Measurements from ENCODE around the gene ARPC5L.

Gene ARPC5L

GRCh38 chr9:124868511-124869465, 6.9 kb downstream of the ARPC5L start:
- no peak for FAIRE-seq

GRCh38 chr9:124869466-124869985, 7.6 kb downstream of the ARPC5L start:
- no peak for FAIRE-seq

- FAIRE-seq, result no peak
These were observed 8.1 kb downstream of the ARPC5L start for GRCh38 chr9:124869986-124870560.

- no peak for FAIRE-seq
These were observed 8.8 kb downstream of the ARPC5L start for GRCh38 chr9:124870723-124871122.

GRCh38 chr9:124871156-124871561, 9.2 kb downstream of the ARPC5L start:
- no peak for FAIRE-seq

- FAIRE-seq, result no peak
These were observed 11.7 kb downstream of the ARPC5L start for GRCh38 chr9:124873664-124874063.

GRCh38 chr9:124875501-124875900, 13.6 kb downstream of the ARPC5L start:
- FAIRE-seq, result no peak

- no peak for FAIRE-seq
These were observed 15.3 kb downstream of the ARPC5L start for GRCh38 chr9:124877021-124877782.

GRCh38 chr9:124878021-124878420, 16.1 kb downstream of the ARPC5L start:
- FAIRE-seq, result no peak

- no peak for FAIRE-seq
These were observed 16.6 kb downstream of the ARPC5L start for GRCh38 chr9:124878518-124878917.

- no peak for FAIRE-seq
These were observed 17.3 kb downstream of the ARPC5L start for GRCh38 chr9:124879226-124879625.

- no peak for FAIRE-seq
These were observed 18.6 kb downstream of the ARPC5L start for GRCh38 chr9:124880501-124880900.

GRCh38 chr9:124881138-124881743, 19.3 kb downstream of the ARPC5L start:
- no peak for FAIRE-seq

- FAIRE-seq, result no peak
These were observed 20.3 kb downstream of the ARPC5L start for GRCh38 chr9:124882231-124882630.

- FAIRE-seq, result no peak
These were observed 22.4 kb downstream of the ARPC5L start for GRCh38 chr9:124884376-124884775.

GRCh38 chr9:124885551-124885950, 23.6 kb downstream of the ARPC5L start:
- no peak for FAIRE-seq

- FAIRE-seq, result no peak
These were observed 24.5 kb downstream of the ARPC5L start for GRCh38 chr9:124886461-124886860.

GRCh38 chr9:124886866-124887492, 25.0 kb downstream of the ARPC5L start:
- no peak for FAIRE-seq

GRCh38 chr9:124887832-124888231, 25.9 kb downstream of the ARPC5L start:
- no peak for FAIRE-seq

GRCh38 chr9:124889006-124889405, 27.1 kb downstream of the ARPC5L start:
- no peak for FAIRE-seq

GRCh38 chr9:124890179-124890578, 28.2 kb downstream of the ARPC5L start:
- FAIRE-seq, result no peak

All from endometrium (tissue), 2 donors.